HL-60 (cell line): ENCODE measurements around the gene WDR70.
"Not testable (repeated sequence)": the region's sequence is repeated elsewhere in the genome, so short reads cannot be mapped to it uniquely, and the experiment has no call there.

Experiments
- CTCF ChIP-seq: IDR thresholded peaks from one replicate; pipeline ENCODE4 v1.5.1; 2011; ENCODE audit warnings: low read length, control low read depth, inconsistent platforms; ENCODE audit not compliant: insufficient read depth
- SPI1 ChIP-seq: IDR thresholded peaks from 2 replicates; pipeline ENCODE4 v1.6.1; 2012; ENCODE audit warnings: low read depth, mild to moderate bottlenecking, borderline replicate concordance

GRCh38 chr5:37688925-37689324 is 309.8 kb downstream of the WDR70 start:
- TF ChIP-seq CTCF, SPI1: not testable (repeated sequence)
